Esophagus muscularis mucosa (tissue), 3 donors: ENCODE data around the gene MAP3K20.

Experiments used
- POLR2A ChIP-seq: fragments of 450-650 bp; IDR thresholded peaks from one replicate; pipeline ENCODE4 v1.6.1; 2017; ENCODE audit warnings: antibody characterized with exemption, moderate library complexity, mild to moderate bottlenecking, low read depth
- POLR2AphosphoS5 ChIP-seq, 2 donors: sonication (generic); formaldehyde crosslinking; IDR thresholded peaks; one replicate each; pipeline ENCODE4 v1.6.1; 2017; ENCODE audit warnings: antibody characterized with exemption in 2 of 2
- TF ChIP-seq, protein P1 (sequence below), 3 experiments: fragments of 200-600 bp in 2 of 3; fragments of 450-650 bp in 1 of 3; sonication (generic) in 2 of 3; IDR thresholded peaks; one replicate each; pipeline ENCODE4 v1.5.1; 2017 to 2019; ENCODE audit warnings: antibody characterized with exemption in 3 of 3, mild to moderate bottlenecking in 2 of 3, moderate library complexity in 1 of 3

DNA sequence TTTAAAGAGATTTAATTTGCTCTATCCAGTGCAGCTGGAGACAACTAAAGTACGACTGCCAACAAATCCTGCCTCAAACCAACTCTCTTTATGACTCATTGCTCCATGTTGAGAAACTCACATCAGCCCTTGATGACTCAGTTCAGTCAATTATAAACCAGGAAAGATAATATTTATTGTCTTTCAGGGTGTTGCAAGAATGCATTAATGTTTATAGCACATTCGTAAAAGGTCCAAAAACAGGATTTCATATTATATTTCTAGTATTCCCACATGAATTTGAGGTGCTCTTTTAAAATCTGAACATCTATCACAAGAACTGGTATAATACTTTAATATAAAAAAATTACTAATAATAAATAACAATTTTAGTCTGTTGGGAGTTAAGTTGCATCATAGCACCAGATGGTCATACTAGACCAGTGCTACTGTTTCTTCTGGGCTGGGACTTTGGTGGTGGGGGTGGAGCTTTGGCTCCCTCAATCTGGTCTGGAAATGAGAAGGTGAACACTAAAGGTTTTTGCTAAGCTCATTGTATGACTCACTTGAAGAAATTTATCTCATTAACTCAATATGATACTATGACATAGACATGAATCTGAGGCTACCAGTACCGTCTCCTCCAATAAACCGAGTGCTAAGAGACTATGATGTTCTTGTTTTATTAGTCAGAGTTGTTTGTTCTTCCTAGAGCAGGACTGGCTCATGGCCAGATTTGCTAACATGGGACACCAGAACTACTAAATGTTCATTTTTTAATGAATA, 26.6 kb upstream of the MAP3K20 start:
- no peak for TF ChIP-seq POLR2A
- TF ChIP-seq, protein P1, sequence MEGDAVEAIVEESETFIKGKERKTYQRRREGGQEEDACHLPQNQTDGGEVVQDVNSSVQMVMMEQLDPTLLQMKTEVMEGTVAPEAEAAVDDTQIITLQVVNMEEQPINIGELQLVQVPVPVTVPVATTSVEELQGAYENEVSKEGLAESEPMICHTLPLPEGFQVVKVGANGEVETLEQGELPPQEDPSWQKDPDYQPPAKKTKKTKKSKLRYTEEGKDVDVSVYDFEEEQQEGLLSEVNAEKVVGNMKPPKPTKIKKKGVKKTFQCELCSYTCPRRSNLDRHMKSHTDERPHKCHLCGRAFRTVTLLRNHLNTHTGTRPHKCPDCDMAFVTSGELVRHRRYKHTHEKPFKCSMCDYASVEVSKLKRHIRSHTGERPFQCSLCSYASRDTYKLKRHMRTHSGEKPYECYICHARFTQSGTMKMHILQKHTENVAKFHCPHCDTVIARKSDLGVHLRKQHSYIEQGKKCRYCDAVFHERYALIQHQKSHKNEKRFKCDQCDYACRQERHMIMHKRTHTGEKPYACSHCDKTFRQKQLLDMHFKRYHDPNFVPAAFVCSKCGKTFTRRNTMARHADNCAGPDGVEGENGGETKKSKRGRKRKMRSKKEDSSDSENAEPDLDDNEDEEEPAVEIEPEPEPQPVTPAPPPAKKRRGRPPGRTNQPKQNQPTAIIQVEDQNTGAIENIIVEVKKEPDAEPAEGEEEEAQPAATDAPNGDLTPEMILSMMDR (IDR thresholded peaks at IDR 0.05): no peak
- peak in 1 of 2 donors; percentile 75 for TF ChIP-seq POLR2AphosphoS5 (IDR thresholded peaks at IDR 0.05)
